ENCODE results near the gene AKNA. TPM values are rescaled to one million over a fixed set of nuclear protein-coding genes. Genes with fewer than 3 reads are reported as not detected.

AKNA gene
- total RNA-seq, 1 donor from 2014 or later: 43.1 TPM

DNA sequence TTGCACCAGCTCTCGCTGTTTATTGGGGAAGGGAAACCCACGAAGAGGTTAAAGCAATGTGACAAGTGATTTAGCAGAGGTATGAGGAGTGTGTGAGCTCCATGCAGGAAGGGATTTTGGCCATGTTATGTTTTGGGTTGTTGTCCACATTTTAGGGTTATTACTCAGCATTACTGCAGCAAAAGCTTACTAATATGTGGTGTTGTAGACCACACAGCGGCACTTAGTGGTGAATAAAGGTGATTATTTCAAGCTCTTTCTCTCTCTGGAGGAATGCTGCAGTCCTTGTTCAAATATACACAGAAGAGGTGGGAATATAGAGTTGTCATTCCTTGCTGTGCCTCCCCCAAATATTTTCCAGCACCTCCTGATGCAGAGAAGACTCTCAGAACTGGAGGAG is 29.7 kb upstream of the AKNA start:
- H3K4me3 Mint-ChIP-seq (ENCODE audit: unreplicated experiment): no peak overlapping the region
- TF ChIP-seq, protein P1, sequence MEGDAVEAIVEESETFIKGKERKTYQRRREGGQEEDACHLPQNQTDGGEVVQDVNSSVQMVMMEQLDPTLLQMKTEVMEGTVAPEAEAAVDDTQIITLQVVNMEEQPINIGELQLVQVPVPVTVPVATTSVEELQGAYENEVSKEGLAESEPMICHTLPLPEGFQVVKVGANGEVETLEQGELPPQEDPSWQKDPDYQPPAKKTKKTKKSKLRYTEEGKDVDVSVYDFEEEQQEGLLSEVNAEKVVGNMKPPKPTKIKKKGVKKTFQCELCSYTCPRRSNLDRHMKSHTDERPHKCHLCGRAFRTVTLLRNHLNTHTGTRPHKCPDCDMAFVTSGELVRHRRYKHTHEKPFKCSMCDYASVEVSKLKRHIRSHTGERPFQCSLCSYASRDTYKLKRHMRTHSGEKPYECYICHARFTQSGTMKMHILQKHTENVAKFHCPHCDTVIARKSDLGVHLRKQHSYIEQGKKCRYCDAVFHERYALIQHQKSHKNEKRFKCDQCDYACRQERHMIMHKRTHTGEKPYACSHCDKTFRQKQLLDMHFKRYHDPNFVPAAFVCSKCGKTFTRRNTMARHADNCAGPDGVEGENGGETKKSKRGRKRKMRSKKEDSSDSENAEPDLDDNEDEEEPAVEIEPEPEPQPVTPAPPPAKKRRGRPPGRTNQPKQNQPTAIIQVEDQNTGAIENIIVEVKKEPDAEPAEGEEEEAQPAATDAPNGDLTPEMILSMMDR (IDR thresholded peaks at IDR 0.05): peak; percentile 57
- H3K36me3 Mint-ChIP-seq (ENCODE audit: low read depth): peaks cover 2% of the 10 kb centered on the region
- no peaks in the 10 kb centered on the region for H3K27me3 Mint-ChIP-seq (ENCODE audit: low read depth)
- H3K4me1 Mint-ChIP-seq (ENCODE audit: low read depth): peaks cover 19% of the 10 kb centered on the region
- H3K9me3 Mint-ChIP-seq (ENCODE audit: low read depth): no peaks in the 10 kb centered on the region
- no peak overlapping the region for H3K27ac Mint-ChIP-seq (ENCODE audit: unreplicated experiment)
- no peak for DNase-seq (ENCODE audit: low spot score)

DNA sequence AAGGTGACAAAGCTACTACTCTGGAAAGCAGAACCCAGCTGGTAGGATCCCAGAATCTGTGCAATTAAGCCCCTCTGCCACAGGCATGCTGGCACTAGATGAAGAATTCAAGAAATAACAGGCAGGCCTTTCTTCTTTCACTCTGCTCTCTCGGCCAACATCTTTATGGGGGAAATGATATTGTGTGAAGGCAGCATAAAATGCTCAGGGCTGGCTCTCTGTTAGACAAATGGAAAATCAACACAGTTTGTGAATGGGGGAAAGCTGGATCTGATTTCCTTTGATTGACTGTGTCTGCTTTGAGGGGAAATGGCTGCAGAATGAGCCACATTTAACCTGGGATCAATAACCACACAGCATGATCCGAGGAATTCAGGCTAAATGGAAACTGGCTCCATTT is 29.1 kb upstream of the AKNA start:
- H3K4me1 Mint-ChIP-seq (ENCODE audit: low read depth): peaks cover 19% of the 10 kb centered on the region
- DNase-seq (ENCODE audit: low spot score): no peak
- H3K27ac Mint-ChIP-seq (ENCODE audit: unreplicated experiment): no peak overlapping the region
- no peaks in the 10 kb centered on the region for H3K27me3 Mint-ChIP-seq (ENCODE audit: low read depth)
- TF ChIP-seq, protein P1 (IDR thresholded peaks at IDR 0.05): no peak
- peaks cover 2% of the 10 kb centered on the region for H3K36me3 Mint-ChIP-seq (ENCODE audit: low read depth)
- H3K4me3 Mint-ChIP-seq (ENCODE audit: unreplicated experiment): no peak overlapping the region
- H3K9me3 Mint-ChIP-seq (ENCODE audit: low read depth): no peaks in the 10 kb centered on the region

DNA sequence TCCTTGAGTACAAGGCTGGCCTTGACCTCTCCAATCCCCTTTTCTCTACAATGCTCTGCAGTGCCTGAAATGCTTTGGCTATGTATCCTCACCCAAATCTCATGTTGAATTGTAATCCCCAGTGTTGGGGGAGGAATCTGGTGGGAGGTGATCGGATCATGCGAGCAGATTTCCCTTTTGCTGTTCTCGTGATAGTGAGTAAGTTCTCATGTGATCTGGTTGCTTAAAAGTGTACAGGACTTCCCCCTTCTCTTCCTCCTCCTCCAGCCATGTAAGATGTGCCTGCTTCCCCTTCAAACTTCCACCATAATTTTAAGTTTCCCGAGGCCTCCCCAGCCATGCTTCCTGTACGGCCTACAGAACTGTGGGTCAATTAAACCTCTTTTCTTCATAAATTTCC is 28.5 kb upstream of the AKNA start:
- peaks cover 19% of the 10 kb centered on the region for H3K4me1 Mint-ChIP-seq (ENCODE audit: low read depth)
- H3K9me3 Mint-ChIP-seq (ENCODE audit: low read depth): no peaks in the 10 kb centered on the region
- no peak for DNase-seq (ENCODE audit: low spot score)
- TF ChIP-seq, protein P1 (IDR thresholded peaks at IDR 0.05): no peak
- H3K27me3 Mint-ChIP-seq (ENCODE audit: low read depth): no peaks in the 10 kb centered on the region
- no peak overlapping the region for H3K27ac Mint-ChIP-seq (ENCODE audit: unreplicated experiment)
- H3K4me3 Mint-ChIP-seq (ENCODE audit: unreplicated experiment): no peak overlapping the region
- H3K36me3 Mint-ChIP-seq (ENCODE audit: low read depth): peaks cover 2% of the 10 kb centered on the region

DNA sequence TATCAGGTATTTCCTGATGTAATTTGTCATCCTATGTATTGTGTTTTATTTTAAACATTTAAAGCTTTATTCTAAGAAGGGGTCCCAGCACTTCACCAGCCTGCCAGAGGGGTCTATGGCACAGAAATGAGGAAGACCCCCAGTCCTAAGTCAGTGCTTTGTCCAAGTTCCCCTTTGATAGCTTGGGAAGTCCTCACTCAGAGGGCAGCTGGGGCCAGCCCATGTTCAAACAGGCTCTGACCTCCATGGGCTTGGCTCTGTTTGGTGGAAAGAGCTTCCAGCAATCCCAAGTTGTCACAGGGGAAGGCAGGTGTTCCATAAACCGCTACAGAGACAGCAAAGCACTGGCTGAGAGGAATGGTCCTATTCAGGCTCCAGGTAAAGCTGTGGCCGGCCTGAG is 26.6 kb upstream of the AKNA start:
- Mint-ChIP-seq H3K36me3 (ENCODE audit: low read depth) (peaks cover 2% of the 10 kb centered on the region), H3K9me3 (ENCODE audit: low read depth) (no peaks in the 10 kb centered on the region), H3K4me3 (ENCODE audit: unreplicated experiment) (no peak overlapping the region), H3K27me3 (ENCODE audit: low read depth) (no peaks in the 10 kb centered on the region), H3K27ac (ENCODE audit: unreplicated experiment) (peak overlapping the region; percentile 30), H3K4me1 (ENCODE audit: low read depth) (peaks cover 23% of the 10 kb centered on the region)
- DNase-seq (ENCODE audit: low spot score): no peak
- TF ChIP-seq, protein P1 (IDR thresholded peaks at IDR 0.05): no peak

DNA sequence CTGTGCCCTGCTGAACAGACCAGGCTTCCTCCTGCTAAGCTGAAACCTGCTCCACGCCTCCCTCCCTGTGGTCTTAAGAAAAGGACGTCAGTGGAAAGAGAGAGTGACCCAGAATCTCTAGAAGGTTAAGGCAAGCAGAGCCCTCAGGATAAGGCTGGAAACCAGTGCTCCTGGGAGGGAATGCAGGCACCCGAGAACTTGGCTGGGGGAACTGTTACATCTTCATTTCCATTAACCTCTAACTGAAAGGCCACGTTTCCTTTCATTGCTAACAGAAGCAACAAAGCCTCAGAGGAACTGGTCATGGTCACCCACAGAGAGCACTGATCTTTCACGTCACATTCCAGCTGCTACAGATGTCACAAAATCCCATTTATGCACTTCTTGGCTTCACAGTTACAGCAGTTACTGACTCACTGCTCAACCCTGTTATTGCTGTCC is 26.1 kb upstream of the AKNA start:
- TF ChIP-seq, protein P1 (IDR thresholded peaks at IDR 0.05): no peak
- DNase-seq (ENCODE audit: low spot score): no peak
- no peak overlapping the region for H3K4me3 Mint-ChIP-seq (ENCODE audit: unreplicated experiment)
- peak overlapping the region; percentile 37 for H3K27ac Mint-ChIP-seq (ENCODE audit: unreplicated experiment)
- H3K9me3 Mint-ChIP-seq (ENCODE audit: low read depth): no peaks in the 10 kb centered on the region
- H3K4me1 Mint-ChIP-seq (ENCODE audit: low read depth): peaks cover 23% of the 10 kb centered on the region
- H3K27me3 Mint-ChIP-seq (ENCODE audit: low read depth): no peaks in the 10 kb centered on the region
- H3K36me3 Mint-ChIP-seq (ENCODE audit: low read depth): peaks cover 2% of the 10 kb centered on the region

All from chondrocyte (in vitro differentiated cells).